IMR-90 (cell line): Measurements from ENCODE around the gene HOXC5. TPM values are rescaled to one million over a fixed set of nuclear protein-coding genes. Genes with fewer than 3 reads are reported as not detected.

Experiments
- ATAC-seq: fragments of 200-7000 bp; cut with Tn5 transposase; 2 replicates; pipeline ENCODE4 v1.9.1; 2020; ENCODE audit warnings: low read depth, mild to moderate bottlenecking, moderate library complexity
- BruUV-seq: library from RNA; stranded (reverse); fragments of 400-500 nt; replicated peaks from 2 replicates; lab custom pipeline; 2021; lab: Mats Ljungman, UMichigan
- CTCF ChIA-PET: fragments of 300-600 bp; formaldehyde crosslinking; extraction: SDS; loops from one replicate; lab custom pipeline; 2021; ENCODE audit warnings: antibody characterized with exemption; lab: Yijun Ruan, JAX
- POLR2A ChIA-PET: fragments of 300-600 bp; sonication (Branson Sonifier 250); formaldehyde crosslinking; loops from one replicate; lab custom pipeline; 2022; ENCODE audit warnings: antibody characterized with exemption; ENCODE audit not compliant: unreplicated experiment; lab: Charles Lee
- DNase-seq: peaks from one replicate; pipeline ENCODE4 v3.0.0; 2013
- H2AFZ ChIP-seq: replicated peaks from 2 replicates; pipeline ENCODE3; 2013; ENCODE audit warnings: low read length, mild to moderate bottlenecking; ENCODE audit not compliant: poor library complexity
- H2AK5ac ChIP-seq: 2 replicates; pipeline ENCODE4 v1.6.1; 2013; ENCODE audit warnings: low read depth, low read length, inconsistent platforms
- H2AK9ac ChIP-seq: replicated peaks from 2 replicates; pipeline ENCODE3; 2013; ENCODE audit warnings: mild to moderate bottlenecking, low read depth, low read length, moderate library complexity; ENCODE audit not compliant: poor library complexity
- H2BK120ac ChIP-seq: 2 replicates; pipeline ENCODE4 v1.6.1; 2013; ENCODE audit warnings: low read depth, low read length, inconsistent platforms
- H2BK15ac ChIP-seq: 3 replicates; pipeline ENCODE4 v1.6.1; 2013; ENCODE audit warnings: low read depth, low read length, inconsistent platforms
- H2BK20ac ChIP-seq: 2 replicates; pipeline ENCODE4 v1.6.1; 2013; ENCODE audit warnings: low read depth, mild to moderate bottlenecking, inconsistent platforms, low read length, moderate library complexity
- H2BK5ac ChIP-seq: 2 replicates; pipeline ENCODE4 v1.6.1; 2013; ENCODE audit warnings: mild to moderate bottlenecking, low read depth, low read length, inconsistent platforms; ENCODE audit not compliant: poor library complexity, severe bottlenecking
- H3K14ac ChIP-seq: replicated peaks from 2 replicates; pipeline ENCODE4 v1.6.1; 2013; ENCODE audit warnings: low read depth, low read length, inconsistent platforms
- H3K18ac ChIP-seq: 2 replicates; pipeline ENCODE4 v1.6.1; 2013; ENCODE audit warnings: low read depth, low read length, control low read depth
- H3K23ac ChIP-seq: 2 replicates; pipeline ENCODE4 v1.6.1; 2013; ENCODE audit warnings: low read depth, low read length, inconsistent platforms
- H3K27ac ChIP-seq: 2 replicates; pipeline ENCODE4 v1.5.1; 2013; ENCODE audit warnings: mild to moderate bottlenecking, control low read depth, low read length; ENCODE audit not compliant: insufficient read depth
- H3K27me3 ChIP-seq: 2 replicates; pipeline ENCODE4 v1.6.1; 2013; ENCODE audit warnings: low read length; ENCODE audit not compliant: control insufficient read depth, insufficient read depth
- H3K36me3 ChIP-seq: 2 replicates; pipeline ENCODE4 v1.6.1; 2013; ENCODE audit warnings: low read length, mixed read lengths; ENCODE audit not compliant: control insufficient read depth, insufficient read depth
- H3K4ac ChIP-seq: 2 replicates; pipeline ENCODE4 v1.6.1; 2013; ENCODE audit warnings: low read depth, low read length, inconsistent platforms
- H3K4me1 ChIP-seq: 2 replicates; pipeline ENCODE4 v1.6.1; 2013; ENCODE audit warnings: low read length, mixed read lengths; ENCODE audit not compliant: control insufficient read depth, insufficient read depth
- H3K4me2 ChIP-seq: 2 replicates; pipeline ENCODE4 v1.6.1; 2013; ENCODE audit warnings: low read depth, mild to moderate bottlenecking, control low read depth, low read length, moderate library complexity
- H3K4me3 ChIP-seq: 2 replicates; pipeline ENCODE4 v1.5.1; 2013; ENCODE audit warnings: low read depth, mild to moderate bottlenecking, control low read depth, low read length, moderate library complexity; ENCODE audit not compliant: insufficient read depth
- H3K56ac ChIP-seq: 2 replicates; pipeline ENCODE4 v1.6.1; 2013; ENCODE audit warnings: low read length, inconsistent platforms; ENCODE audit not compliant: insufficient read depth; ENCODE audit errors: extremely low read depth
- H3K79me1 ChIP-seq, 2 experiments: 2 replicates each; pipeline ENCODE4 v1.6.1; 2013; ENCODE audit warnings: low read length in 2 of 2, inconsistent platforms in 1 of 2, low read depth in 1 of 2
- H3K9ac ChIP-seq: 2 replicates; pipeline ENCODE4 v1.6.1; 2013; ENCODE audit warnings: low read depth, low read length, control low read depth
- H3K9me1 ChIP-seq: 2 replicates; pipeline ENCODE4 v1.6.1; 2013; ENCODE audit warnings: low read length, inconsistent platforms; ENCODE audit not compliant: insufficient read depth
- H3K9me3 ChIP-seq: 2 replicates; pipeline ENCODE4 v1.6.1; 2013; ENCODE audit warnings: low read length; ENCODE audit not compliant: control insufficient read depth, insufficient read depth
- H4K20me1 ChIP-seq: 2 replicates; pipeline ENCODE4 v1.6.1; 2013; ENCODE audit warnings: low read length, inconsistent platforms; ENCODE audit not compliant: insufficient read depth
- H4K5ac ChIP-seq: 2 replicates; pipeline ENCODE4 v1.6.1; 2013; ENCODE audit warnings: mild to moderate bottlenecking, low read depth, low read length, control low read depth
- H4K8ac ChIP-seq, 2 experiments: 2 replicates each; pipeline ENCODE4 v1.6.1; 2013; ENCODE audit warnings: low read depth in 2 of 2, low read length in 2 of 2, control low read depth in 1 of 2, inconsistent platforms in 1 of 2
- H4K91ac ChIP-seq: 2 replicates; pipeline ENCODE4 v1.6.1; 2013; ENCODE audit warnings: low read depth, low read length, inconsistent platforms; ENCODE audit not compliant: insufficient read depth
- CTCF ChIP-seq: conservative IDR thresholded peaks from 2 replicates; pipeline ENCODE4 v1.5.1; 2012; ENCODE audit warnings: mild to moderate bottlenecking, low read depth, low read length, improper control_type of control experiment
- ELK1 ChIP-seq: fragments of 150-350 bp; IDR thresholded peaks from 2 replicates; pipeline ENCODE4 v1.6.1; 2016; ENCODE audit warnings: low read depth, mild to moderate bottlenecking, low read length, moderate library complexity, borderline replicate concordance
- MXI1 ChIP-seq: IDR thresholded peaks from 2 replicates; pipeline ENCODE4 v1.6.1; 2012; ENCODE audit warnings: low read depth, mild to moderate bottlenecking, low read length, moderate library complexity, borderline replicate concordance
- RAD21 ChIP-seq: IDR thresholded peaks from 2 replicates; pipeline ENCODE4 v1.6.1; 2012; ENCODE audit warnings: low read length, improper control_type of control experiment
- RFX5 ChIP-seq: IDR thresholded peaks from 2 replicates; pipeline ENCODE4 v1.8.0; 2012; ENCODE audit warnings: low read depth, mild to moderate bottlenecking, low read length, moderate library complexity
- SMC3 ChIP-seq: fragments of 150-350 bp; IDR thresholded peaks from 2 replicates; pipeline ENCODE4 v1.6.1; 2016; ENCODE audit warnings: low read depth, mild to moderate bottlenecking, antibody characterized with exemption, low read length, moderate library complexity
- USF2 ChIP-seq: fragments of 150-350 bp; IDR thresholded peaks from 2 replicates; pipeline ENCODE4 v1.6.1; 2017; ENCODE audit warnings: mild to moderate bottlenecking, antibody characterized with exemption, low read length, low read depth
- WGBS, 2 experiments: methylation state at CpG; one replicate each; pipeline versions ENCODE4 v1.1.5 to v1.1.7; 2013; ENCODE audit warnings: missing lambda C conversion rate in 2 of 2; ENCODE audit not compliant: insufficient read length in 1 of 2; ENCODE audit errors: extremely low coverage in 2 of 2; 5-methylcytosine and 5-hydroxymethylcytosine counted together
- dilution Hi-C: fragments of 300-500 bp; cut with HindIII; formaldehyde crosslinking; loops from one replicate; pipeline ENCODE4 v1.14.3; 2018; ENCODE audit warnings: low sequenced_read_pairs; ENCODE audit not compliant: unreplicated experiment
- in situ Hi-C: fragments of 300-500 bp; cut with MboI; formaldehyde crosslinking; loops from 3 replicates; pipeline ENCODE4 v1.14.3; 2019; ENCODE audit warnings: low sequenced_read_pairs, inconsistent platforms, mixed read lengths
- intact Hi-C: fragments of 100-400 bp; cut with micrococcal nuclease; formaldehyde crosslinking; loops from 2 replicates; pipeline ENCODE4 v1.10.0; 2022
- polyA plus RNA-seq, 3 experiments: library from polyadenylated mRNA; depleted of rRNA; stranded (reverse); fragments of >200 nt; gene quantifications; 2 replicates each; pipeline ENCODE4 v1.2.3, GENCODE V29; 2012; ENCODE audit warnings: low replicate concordance in 1 of 3
- total RNA-seq: library from RNA; depleted of rRNA; stranded (reverse); fragments of >200 nt; gene quantifications from 2 replicates; pipeline ENCODE4 v1.2.3, GENCODE V29; 2012

The HOXC5 gene
- total and polyA plus RNA-seq, 2 of the 4 experiments (the other 2 are of a cell fraction), result not detected

- no peak overlapping the region for H2BK5ac ChIP-seq
- no peak overlapping the region for H4K91ac ChIP-seq
- ATAC-seq, result no peak
- no peak overlapping the region for H3K27ac ChIP-seq
- DNase-seq, result no peak
- no peak overlapping the region for H3K23ac ChIP-seq
- no peak overlapping the region for H4K5ac ChIP-seq
- H4K8ac ChIP-seq, result no peak overlapping the region
- POLR2A ChIA-PET, result no interaction called here
- no peak overlapping the region for H2BK20ac ChIP-seq
- no peak overlapping the region for H2AK9ac ChIP-seq
- no peaks in the 10 kb centered on the region for H3K9me3 ChIP-seq
- no peak overlapping the region for H2BK15ac ChIP-seq
- in situ Hi-C loops (loop anchor here (5.0 kb wide), 1 partner anchor 187 kb away; no protein-coding TSS in a partner anchor), dilution Hi-C loops (no loop called here), intact Hi-C loops (loop anchor here (10.0 kb wide), 1 partner anchor 300 kb away; no protein-coding TSS in a partner anchor)
- H3K4me1 ChIP-seq, result no peaks in the 10 kb centered on the region
- H3K27me3 ChIP-seq, result peaks cover 90% of the 10 kb centered on the region
- H2AFZ ChIP-seq, result no peak overlapping the region
- H3K56ac ChIP-seq, result no peak overlapping the region
- no peaks in the 10 kb centered on the region for H4K20me1 ChIP-seq
- TF ChIP-seq RAD21 (no peak), MXI1 (no peak), ELK1 (no peak), SMC3 (no peak), USF2 (no peak), RFX5 (no peak), CTCF (no peak)
- H3K79me1 ChIP-seq, result no peaks in the 10 kb centered on the region
- H3K4me3 ChIP-seq, result no peak overlapping the region
- H3K4me2 ChIP-seq, result no peak overlapping the region
- WGBS, 2 experiments, result 17% methylated on average over 8 of the region's 31 CpGs; no CpG with 5 or more reads in 1 of the 2 experiments
- H2BK120ac ChIP-seq, result no peak overlapping the region
- H3K9ac ChIP-seq, result no peak overlapping the region
- CTCF ChIA-PET, result interaction anchor here (0.6 to 1.0 kb wide), 3 partner anchors 13 to 316 kb away, joined by 3 to 5 read pairs (median 4); no protein-coding TSS in a partner anchor
- BruUV-seq, result no TSS peak
- no peaks in the 10 kb centered on the region for H3K36me3 ChIP-seq
- H3K9me1 ChIP-seq, result no peaks in the 10 kb centered on the region
- H3K4ac ChIP-seq, result no peak overlapping the region
- no peak overlapping the region for H3K14ac ChIP-seq
- H3K18ac ChIP-seq, result no peak overlapping the region
- H2AK5ac ChIP-seq, result no peak overlapping the region
These were observed 27.9 kb upstream of the HOXC5 start for GRCh38 chr12:54004841-54005530.
